Measurements from ENCODE around the gene CTU2. TPM values are rescaled to one million over a fixed set of nuclear protein-coding genes. Genes with fewer than 3 reads are reported as not detected.
A peak's percentile ranks its signal among the peaks of the same experiment; 100 is the strongest.

CTU2 gene
- total and polyA plus RNA-seq, 9 of the 15 experiments (the other 6 are each of a cell fraction or from before 2014, with no cell fraction given): 1.3 to 105 (median 23.2) TPM

GRCh38 chr16:88706229-88706964 lies at the start of gene CTU2, which contains the start of gene RNF166 (continued):
- no peak for TF ChIP-seq NFIC (IDR thresholded peaks at IDR 0.05)
- no peak for TF ChIP-seq GTF2F1 (IDR thresholded peaks at IDR 0.05; ENCODE audit: low read depth, low read length)
- TF ChIP-seq ZNF511 (CRISPR knock-in tag; IDR thresholded peaks at IDR 0.05): 0 out of 2 replicates have a peak, but pooled peaks have one; percentile 58
- TF ChIP-seq GABPB1 (CRISPR knock-in tag; IDR thresholded peaks at IDR 0.05): 0 out of 2 replicates have a peak, but pooled peaks have one; percentile 24
- TF ChIP-seq ZNF76 (CRISPR knock-in tag; IDR thresholded peaks at IDR 0.05; ENCODE audit: borderline replicate concordance): peak; percentile 93
- TF ChIP-seq ZNF77 (CRISPR knock-in tag; IDR thresholded peaks at IDR 0.05): no peak
- TF ChIP-seq CREB1 (IDR thresholded peaks at IDR 0.05): peak; percentile 100
- TF ChIP-seq CREB1 (CRISPR knock-in tag; IDR thresholded peaks at IDR 0.05): peak; percentile 99
- peak; percentile 72 for TF ChIP-seq TAF1 (IDR thresholded peaks at IDR 0.05; ENCODE audit: control insufficient read depth, extremely low read depth, insufficient read depth, low read length, severe bottlenecking)
- no peak for TF ChIP-seq ZNF407 (IDR thresholded peaks at IDR 0.05; ENCODE audit: low read depth)
- no peak; the same call in 1 of the 2 replicates for TF ChIP-seq TRIM28 (IDR thresholded peaks at IDR 0.05)
- TF ChIP-seq SREBF2 (CRISPR knock-in tag; IDR thresholded peaks at IDR 0.05): no peak
- TF ChIP-seq MLX (CRISPR knock-in tag; conservative IDR thresholded peaks at IDR 0.05): no peak
- no peak for TF ChIP-seq TRIM25 (IDR thresholded peaks at IDR 0.05; ENCODE audit: borderline replicate concordance)
- TF ChIP-seq SRSF3 (IDR thresholded peaks at IDR 0.05; ENCODE audit: insufficient read depth, low read length): no peak
- no peak for TF ChIP-seq MYNN (IDR thresholded peaks at IDR 0.05)
- no peak for TF ChIP-seq MYNN (CRISPR knock-in tag; IDR thresholded peaks at IDR 0.05)
- TF ChIP-seq LCOR (CRISPR knock-in tag; IDR thresholded peaks at IDR 0.05): no peak
